ENCODE results near the gene SETD1B.
A peak's percentile ranks its signal among the peaks of the same experiment; 100 is the strongest.
"Not testable (repeated sequence)": the region's sequence is repeated elsewhere in the genome, so short reads cannot be mapped to it uniquely, and the experiment has no call there.

Gene SETD1B

DNA sequence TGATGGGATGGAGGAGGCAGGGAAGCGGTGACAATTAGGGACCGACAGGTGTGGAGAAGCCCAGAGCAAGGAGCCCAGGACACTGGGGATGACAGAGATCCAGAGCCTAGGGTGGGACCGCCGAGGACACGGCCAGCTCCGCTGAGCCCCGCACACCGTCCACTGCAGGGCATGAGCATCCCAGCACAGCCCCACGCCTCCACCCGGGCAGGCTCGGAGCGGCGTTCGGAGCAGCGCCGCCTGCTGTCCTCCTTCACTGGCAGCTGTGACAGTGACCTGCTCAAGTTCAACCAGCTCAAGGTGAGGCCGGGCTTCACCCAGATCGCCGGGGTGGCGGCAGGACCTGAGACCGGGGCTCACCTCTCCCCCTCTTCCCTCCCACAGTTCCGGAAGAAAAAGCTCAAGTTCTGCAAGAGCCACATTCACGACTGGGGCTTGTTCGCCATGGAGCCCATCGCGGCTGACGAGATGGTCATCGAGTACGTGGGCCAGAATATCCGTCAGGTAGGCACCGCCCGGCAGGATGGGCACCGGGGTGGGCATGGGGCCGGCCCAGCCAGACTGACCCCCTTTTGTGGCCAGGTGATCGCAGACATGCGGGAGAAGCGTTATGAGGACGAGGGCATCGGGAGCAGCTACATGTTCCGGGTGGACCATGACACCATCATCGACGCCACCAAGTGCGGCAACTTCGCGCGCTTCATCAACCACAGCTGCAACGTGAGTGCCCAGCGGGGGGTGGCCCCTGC is 23.7 kb downstream of the SETD1B start:
- no peak for DNase-seq

DNA sequence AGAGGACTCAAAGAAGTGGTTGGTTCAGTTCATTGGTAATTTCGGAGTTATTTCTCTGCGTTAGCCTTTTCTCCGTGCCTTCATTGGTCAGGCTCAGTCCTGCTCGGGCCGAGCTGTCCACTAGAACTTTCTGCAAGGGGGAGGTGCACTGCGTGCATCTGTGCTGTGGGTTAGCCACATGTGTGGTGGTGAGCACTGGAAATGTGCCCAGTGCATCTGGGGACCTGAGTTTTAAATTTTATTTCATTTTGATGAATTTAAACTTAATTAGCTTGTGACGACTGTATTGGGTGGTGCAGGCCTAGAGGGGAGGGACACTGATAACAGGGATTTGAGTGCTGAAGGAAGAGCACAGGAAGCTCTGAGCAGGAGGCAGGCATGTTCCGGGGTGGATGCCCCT is 24.5 kb downstream of the SETD1B start:
- DNase-seq, result no peak

DNA sequence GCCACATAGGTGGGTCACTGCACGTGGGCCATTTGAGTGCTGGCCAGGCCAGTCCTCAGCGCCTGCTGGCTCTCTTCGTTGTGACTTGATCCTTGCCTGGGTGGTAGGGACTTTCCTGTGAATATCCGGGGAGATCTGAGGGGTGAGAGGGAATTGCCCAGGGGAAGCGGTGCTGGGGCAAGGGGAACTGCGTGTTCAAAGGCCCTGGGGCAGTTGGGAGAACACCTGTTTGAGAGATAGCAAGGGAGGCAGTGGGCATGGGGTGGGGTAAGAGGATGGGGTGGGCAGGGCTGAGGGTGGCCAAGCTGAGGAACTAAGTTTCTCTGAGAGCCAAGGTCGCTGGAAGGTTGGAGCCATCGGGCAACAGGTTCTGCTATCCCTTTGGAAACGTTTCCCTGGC is 25.0 kb downstream of the SETD1B start:
- no peak for DNase-seq

DNA sequence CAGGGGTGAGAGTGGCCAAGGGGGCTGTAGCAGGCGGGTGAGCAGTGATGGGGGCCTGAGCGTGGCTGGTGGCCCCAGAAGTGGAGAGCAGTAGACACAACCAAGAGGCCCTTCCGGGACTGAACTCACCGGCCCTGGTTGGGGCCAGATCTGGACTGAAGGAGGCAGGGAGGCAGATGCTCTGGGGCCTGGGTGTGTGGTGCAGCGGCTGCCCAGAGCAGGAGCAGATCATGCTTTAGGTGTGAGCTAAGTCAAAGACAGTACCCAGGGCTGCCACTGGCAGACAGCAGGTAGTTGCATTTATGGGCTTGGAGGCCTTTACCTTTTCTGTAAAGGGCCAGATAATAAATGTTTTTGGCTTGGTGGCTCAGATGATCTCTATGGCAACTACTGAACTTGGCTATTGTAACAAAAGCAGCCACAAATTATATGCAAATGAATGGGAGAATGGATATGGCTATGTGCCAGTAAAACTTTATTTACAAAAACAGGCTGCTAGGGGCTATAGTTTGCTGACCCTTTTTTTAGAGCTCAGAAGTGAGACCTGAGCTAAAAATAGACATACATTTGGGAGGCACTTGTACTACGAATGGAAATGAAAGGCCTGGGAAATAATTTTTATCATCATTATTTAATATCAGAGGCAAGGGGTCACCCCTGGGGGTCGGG is 25.6 kb downstream of the SETD1B start:
- DNase-seq, result no peak

DNA sequence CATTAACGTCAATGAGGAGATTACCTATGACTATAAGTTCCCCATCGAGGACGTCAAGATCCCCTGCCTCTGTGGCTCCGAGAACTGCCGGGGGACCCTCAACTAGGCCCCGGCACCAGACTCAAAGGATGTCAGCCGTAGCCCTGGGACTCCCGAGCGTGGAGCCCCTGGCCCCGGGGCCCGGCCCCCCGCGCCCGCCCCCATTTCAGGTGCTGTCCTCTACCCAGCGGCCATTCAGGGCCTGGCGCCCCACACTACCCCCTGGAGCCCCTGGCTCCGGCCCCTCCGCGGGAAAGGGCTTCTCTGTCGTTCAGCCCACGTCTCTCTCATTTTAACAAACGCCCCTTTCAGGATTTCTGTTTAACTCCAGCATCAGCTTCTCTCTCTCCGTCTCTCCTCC is 26.3 kb downstream of the SETD1B start:
- no peak for DNase-seq

DNA sequence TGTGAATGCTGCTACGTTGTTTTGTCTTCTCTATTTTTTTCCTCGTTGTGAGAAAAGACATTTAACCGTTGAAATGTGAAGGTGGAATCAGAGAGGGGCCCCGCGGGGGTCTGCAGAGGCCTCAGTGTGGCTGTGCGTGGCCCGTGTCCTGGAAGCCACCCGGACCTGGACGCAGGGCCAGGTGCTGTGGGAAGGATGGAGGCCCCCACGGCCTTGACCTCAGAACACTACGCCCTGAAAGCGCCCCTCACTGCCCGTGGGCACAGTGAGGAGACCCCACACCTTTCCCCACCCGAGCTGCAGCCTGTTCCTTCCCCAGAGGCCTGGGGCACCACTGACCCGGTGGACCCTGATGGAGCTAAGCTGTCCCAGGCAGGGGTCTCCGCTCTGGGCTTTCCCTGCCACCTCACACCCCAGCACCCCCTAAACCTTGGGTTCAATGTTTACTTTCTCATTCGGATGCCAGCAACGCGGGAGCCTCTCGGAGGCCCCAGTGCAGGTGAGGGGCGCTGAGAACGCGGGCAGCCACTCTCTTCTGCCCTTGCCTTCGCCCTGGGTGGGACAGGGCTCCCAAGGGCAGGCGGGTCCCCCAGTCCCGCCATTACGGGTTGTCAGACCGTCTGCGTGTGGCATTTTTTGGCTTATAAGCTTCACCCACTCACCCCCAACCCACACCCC is 26.9 kb downstream of the SETD1B start:
- DNase-seq, result no peak

DNA sequence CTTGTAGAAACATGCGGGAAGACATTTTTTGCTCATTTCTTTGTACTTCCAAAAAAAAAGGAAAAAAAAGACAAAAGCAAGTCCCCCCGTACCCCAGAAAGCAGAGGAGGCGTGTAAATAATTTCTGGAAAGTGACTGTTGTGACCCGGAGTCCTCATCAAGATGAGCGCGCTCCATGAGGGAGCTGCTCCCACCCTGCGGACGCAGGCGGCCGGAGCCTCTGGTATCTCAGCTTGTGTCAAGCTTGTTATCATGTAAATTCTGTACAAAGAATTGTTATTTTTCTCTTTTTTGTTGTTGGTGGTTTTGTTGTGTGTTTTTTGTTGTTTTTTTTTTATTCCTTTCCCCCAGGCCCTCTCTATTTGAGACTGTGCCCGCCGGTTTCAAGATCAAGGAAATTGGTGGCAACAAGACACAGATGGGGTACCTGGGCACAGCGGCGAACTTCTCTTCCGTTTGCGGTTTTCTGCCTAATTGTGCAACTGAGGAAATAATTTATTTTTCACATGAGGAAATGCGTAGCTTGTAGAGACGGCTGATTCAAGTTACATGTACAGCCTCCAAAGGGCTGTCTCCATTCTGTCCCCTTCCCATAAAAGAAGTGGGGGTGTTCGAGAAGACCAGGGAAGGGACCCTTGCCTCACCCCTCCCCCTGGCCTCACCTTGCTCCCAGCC is 27.9 kb downstream of the SETD1B start:
- DNase-seq, result no peak

DNA sequence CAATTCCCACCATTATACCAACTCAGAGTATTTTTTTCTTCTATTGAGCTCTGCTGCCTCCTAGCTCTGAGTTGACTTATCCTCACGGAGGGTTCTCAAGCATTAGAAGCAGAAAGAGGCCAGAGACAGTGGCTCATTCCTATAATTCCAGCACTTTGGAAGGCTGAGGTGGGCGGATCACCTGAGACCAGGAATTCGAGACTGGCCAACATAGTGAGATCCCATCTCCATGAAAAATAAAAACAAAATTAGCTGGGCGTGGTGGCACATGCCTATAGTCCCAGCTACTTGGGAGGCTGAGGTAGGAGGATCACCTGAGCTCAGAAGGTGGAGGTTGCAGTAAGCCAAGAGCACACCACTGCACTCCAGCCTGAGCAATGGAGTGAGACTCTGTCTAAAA is 33.9 kb downstream of the SETD1B start:
- no peak for DNase-seq

DNA sequence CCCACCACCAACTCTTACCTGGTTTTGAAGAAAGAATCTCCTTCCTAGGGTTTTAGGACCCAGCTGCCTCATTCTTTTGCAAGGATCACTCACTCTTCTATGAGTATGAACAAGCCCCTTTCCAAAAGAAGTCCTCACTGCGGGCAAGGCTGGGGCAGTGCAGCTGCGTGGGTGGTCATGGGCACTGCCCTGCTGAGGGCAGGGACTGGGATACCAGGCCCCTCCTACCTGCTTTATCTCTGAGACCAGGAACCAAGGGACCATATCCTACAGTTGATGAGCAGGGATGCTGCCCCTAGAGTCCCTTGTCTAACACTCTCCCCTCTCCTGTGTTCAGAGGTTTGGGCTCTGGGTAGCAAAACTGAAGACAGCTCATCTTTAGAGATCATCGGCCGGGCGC is 34.3 kb downstream of the SETD1B start:
- DNase-seq, result no peak

DNA sequence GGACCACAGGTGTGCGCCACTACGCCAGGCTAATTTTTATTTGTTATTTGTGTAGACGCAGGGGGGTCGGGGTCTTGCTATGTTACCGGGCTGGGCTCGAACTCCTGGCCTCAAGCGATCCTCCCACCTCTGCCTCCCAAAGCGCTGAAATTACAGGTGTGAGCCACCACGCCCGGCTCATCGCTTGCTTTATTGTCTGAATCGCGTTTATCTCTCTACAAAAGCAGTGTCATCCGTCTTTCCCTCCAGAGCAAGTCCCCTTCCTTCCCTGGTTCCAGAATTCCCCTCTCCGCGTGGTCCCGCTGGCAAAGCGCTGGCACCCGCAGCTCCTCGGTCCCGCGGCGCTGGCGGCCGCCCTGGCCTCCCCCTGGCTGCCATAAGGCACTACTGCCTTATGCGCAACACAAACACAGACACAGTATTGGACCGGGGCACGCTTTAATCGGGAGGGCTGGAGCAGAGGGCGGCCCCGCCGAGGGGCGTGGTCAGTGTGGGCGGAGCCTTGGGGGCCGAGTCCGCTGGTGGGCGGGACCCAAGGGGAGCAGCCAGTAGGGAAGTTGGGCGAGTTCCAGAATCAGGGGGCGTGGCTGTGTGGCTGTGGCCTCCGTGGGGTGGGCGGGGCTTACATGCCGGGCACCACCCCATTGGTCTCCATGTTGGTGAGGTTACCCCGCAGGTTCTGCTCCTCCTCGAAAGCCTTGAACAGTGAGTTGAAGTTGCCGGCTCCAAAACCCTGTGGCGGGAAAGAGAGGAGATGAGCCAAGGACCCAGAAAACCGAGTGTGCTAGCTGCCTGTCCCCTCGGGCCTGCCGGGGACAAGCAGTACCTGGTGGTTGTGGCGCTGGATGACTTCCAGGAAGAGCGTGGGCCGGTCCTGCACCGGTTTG is 35.5 kb downstream of the SETD1B start:
- peak; percentile 98 for DNase-seq

DNA sequence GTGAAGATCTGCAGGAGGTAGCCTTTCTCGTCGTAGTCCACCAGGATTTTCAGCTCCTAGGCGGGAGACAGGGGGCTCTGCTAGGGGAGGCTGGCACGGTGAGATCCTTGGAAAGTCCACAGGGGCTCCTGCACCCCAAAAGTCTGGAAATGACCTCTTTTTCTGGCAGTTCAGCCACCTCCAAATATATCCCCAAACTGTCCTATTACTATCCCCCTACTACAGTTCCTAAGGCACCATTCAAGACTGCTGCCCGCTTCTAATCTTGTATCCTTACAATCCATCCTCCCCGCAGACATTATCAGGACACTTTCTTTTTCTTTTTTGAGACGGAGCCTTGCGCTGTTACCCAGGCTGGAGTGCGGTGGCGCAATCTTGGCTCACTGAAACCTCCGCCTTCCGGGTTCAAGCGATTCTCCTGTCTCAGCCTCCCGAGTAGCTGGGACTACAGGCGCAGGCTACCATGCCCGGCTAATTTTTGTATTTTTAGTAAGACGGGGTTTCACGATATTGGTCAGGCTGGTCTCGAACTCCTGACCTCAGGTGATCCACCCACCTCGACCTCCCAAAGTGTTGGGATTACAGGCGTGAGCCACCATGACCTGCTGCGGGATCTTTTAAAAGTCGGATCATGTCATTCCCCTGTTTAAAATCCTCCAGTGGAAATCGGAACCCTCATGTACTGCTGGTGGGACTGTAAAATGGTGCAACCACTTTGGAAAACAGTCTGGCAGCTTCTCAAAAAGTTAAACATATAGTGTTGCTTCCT is 36.4 kb downstream of the SETD1B start:
- no peak for DNase-seq

DNA sequence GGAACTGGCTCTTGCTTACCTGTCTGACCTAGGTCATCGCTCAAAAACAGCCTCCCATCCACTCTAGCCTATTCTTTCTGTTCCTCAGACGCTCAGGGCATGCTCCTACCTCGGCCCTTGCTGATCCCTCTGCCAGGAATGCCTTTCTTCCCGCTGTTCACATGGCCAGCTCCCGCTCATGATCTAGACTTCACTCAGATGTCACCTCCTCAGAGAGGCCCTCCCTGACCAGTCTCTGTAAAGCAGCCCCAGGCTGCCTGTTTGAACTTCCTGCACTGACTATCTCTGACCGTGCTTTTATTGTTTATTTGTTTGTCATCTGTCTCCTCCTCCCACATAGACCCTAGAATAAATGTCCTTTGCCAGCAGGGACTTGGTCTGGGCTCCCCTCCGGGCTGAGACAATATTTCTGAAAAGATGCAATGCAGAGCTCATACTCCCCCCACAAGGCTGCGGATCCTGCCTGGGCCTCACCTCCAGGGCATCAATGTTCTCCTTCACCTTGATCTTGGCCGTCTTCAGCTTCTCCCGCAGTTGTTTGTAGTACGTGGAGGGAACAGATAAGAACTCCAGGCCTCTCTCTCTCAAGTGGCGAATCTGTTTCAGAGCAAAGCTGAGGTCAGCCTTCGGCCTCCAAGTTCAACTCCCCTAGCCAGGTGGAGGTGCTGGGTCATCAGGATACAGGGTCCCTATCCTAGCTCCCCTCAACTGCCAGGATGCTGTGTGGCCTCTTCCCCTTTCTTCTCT is 39.6 kb downstream of the SETD1B start:
- DNase-seq, result no peak

DNA sequence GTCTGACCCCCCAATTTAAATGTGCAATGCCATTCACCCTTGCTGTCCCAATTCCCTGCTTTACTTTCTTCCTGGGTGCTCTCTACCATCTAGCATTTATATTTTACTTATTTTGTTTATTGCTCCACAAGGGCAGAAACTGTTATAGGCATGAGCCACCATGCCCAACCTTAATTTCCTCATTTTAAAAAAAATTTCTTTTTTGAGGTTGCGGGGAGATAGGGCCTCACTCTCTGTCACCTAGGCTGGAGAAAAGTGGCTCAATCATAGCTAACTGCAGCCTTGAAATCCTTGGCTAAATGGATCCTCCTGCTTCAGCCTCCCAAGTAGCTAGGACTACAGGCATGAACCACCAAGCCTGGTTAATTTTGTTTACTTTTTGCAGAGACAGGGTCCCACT is 41.9 kb downstream of the SETD1B start:
- no peak for DNase-seq

DNA sequence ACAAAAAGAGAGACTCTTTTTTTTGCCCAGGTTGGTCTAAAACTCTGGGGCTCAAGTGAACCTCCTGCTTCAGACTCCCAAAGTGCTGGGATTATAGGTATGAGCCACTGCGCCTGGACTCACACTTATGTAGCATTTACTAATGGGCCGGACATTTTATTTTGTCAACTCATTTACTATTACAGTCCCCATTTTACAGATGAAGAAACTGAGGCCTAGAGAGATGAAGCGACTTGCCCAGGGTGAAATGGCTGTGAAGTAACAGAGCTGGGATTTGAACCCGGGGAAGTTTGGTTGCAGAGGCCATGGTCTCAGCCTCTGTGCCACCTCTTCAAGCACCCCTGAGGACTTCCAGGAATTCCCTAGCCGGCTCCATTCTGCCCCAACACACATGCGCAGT is 45.4 kb downstream of the SETD1B start:
- no peak for DNase-seq

DNA sequence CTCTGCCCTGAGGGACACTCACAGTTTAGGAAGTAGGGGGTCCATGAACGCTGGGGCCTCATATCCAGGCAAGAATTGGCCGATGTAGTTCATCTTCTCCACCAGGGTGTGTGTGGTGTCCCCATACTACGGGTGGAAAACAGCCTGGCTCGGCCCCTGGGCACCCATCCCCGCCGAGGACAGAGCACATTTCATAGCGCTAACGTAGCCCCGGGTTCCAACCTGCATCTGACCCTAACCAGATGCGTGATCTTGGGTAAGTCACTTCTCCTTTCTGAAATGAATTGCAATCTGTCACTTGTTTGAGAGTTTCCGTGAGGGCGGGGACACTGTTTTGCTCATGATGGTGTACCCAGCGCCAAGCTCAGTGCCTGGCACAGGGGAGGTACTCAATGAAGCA is 45.9 kb downstream of the SETD1B start:
- no peak for DNase-seq

DNA sequence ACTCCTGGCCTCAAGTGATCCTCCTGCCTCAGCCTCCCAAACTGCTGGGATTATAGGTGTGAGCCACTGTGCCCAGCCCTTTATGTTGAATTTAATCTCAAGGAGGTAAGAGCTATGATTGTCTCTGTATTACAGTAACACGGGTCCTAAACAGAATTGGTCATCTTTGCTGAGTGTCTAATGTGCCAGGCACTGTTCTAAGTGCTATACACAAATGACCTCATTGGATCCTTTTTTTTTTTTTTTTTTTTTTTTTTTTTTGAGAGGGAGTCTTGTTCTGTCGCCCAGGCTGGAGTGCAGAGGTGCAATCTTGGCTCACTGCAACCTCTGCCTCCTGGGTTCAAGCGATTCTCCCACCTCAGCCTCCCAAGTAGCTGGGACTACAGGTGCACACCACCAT is 48.6 kb downstream of the SETD1B start:
- not testable (repeated sequence) for DNase-seq

DNA sequence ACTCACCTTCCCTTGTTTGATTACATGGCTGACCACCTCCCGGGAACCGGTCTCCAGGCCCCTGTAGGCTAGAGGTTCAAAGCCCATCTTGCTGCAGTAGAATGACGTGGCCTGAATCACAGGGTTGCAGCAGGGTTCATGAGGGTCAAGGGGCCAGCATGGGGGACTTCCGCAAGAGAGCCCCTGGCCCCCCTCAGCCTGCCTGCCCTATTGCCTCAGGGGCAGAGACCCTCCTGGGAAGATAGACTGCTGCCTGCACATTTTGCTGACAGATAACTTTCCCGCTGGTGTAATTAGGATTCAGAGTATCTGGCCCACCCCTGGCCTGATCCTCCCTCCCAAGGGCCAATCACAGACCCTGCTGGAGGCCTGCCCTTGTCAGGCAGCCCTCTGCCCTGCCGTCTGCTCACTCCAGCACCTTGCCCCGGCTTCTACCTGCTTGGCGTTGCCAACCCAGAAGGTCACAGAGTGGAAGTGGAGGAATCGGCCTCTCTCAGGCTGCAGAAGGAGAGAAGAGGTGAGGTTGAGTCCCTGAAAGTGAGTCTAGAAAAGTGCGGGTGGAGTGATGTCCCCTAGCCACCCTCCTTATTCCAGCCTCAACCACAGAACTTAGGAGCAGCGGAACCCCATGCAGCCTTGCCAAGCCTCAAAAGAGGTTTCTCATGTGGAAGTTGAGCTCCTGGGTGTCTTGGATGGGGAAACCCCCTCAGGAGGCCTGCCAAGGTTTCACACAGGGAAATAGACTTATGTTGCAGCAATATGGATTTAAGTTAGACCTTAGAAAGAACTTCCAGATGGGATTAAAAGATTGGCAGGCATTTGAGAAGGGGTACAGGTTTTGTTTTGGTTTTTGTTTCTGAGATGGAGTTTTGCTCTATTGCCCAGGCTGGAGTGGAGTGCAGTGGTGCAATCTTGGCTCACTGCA is 53.8 kb downstream of the SETD1B start:
- DNase-seq, result peak; percentile 36

DNA sequence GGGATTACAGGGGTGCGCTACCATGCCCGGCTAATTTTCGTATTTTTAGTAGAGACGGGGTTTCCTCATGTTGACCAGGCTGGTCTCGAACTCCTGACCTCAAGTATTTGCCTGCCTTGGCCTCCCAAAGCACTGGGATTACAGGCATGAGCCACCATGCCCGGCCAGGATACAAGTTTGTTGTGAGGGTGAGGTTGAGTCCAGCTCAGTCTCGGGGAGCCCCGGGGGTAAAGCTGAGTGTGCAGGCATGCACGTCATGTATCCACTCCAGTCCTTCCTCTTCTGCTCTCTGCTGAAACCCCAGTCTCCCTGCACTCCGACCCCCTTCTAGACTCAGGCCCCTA is 54.5 kb downstream of the SETD1B start:
- no peak for DNase-seq

DNA sequence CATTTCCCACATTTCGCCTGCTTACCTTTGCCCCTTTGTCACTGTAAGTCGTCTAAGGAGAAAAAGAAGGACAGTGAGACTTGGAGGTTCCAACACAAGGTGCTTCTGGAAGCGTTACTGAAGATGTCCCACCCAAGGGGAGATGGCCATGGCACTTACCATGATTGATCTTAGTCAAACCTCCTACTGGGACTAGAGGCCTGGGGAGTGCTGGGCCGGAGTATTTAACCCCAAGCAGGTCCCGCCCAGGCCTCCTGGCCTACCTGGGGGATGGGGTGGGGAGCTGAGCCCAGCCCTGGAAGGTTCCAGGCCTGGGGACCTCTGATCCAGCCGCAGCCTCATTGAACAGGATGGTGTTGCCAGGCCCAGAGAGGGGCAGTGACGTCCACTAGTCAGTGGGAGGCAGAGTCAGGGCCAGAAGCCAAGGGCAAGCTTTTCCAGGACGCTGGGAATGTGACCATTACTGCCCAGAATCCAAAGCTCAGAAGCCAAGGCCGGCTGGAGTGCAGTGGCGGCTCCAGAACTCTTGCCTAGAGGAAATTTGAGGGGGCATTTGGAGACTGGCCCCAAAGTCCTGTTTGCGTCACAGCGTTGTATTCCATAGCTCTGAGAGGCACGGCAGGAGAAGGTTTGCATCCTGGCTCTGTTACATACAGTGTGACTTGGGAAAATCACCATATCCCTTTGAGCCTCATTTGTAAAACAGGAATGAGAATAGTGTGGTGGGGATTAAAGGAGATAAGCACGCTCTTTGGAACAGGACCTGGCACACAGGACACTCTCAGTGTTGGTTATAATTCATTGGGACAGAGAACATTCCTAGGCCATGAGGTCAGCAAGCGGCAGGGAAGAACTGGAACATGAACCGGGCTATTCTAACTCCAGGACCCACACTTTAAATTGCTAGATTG is 55.1 kb downstream of the SETD1B start, which contains the start of gene HPD:
HPD (minus strand) TSS at position 198 of the 911 bp plus-strand sequence; CDS start at position 162, 36 bp downstream.
- DNase-seq, result peak; percentile 30

Data from retina (tissue), 1 donor.